NCI-H82 (cell line): ENCODE data around the gene RANBP17.

ENCODE experiments used
- DNase-seq: peaks from one replicate; lab custom pipeline; 2025; lab: John Stamatoyannopoulos, UW

The RANBP17 gene

GRCh38 chr5:171316258-171317121, 454.7 kb downstream of the RANBP17 start:
- DNase-seq, result no peak

- peak; percentile 6 for DNase-seq
Measured at GRCh38 chr5:171317230-171317629, 455.4 kb downstream of the RANBP17 start.

GRCh38 chr5:171318026-171318425, 456.2 kb downstream of the RANBP17 start:
- DNase-seq, result no peak

DNA sequence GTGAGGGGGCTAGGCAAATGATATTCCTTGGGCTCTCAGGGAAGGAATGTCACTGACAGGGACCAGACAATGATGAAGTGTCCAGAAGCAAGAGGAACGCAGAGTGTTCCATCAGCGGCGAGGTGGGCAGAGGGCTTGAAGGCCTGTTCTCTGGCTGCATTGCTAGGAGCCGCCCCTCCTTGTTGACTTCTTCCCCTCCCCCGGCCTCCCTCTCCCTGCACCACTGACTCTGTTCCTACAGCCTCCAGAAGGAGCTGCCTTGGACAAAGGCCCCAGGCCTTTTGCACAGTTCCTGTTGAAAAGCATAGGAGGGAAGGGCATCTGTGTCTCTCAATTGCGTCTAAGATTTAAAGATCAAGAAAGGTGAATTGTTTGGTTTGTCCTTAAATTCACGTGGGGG, 459.6 kb downstream of the RANBP17 start:
- DNase-seq, result no peak

- no peak for DNase-seq
Measured at GRCh38 chr5:171322527-171322926, 460.7 kb downstream of the RANBP17 start.

- DNase-seq, result no peak
Measured at GRCh38 chr5:171323007-171323406, 461.2 kb downstream of the RANBP17 start.

DNA sequence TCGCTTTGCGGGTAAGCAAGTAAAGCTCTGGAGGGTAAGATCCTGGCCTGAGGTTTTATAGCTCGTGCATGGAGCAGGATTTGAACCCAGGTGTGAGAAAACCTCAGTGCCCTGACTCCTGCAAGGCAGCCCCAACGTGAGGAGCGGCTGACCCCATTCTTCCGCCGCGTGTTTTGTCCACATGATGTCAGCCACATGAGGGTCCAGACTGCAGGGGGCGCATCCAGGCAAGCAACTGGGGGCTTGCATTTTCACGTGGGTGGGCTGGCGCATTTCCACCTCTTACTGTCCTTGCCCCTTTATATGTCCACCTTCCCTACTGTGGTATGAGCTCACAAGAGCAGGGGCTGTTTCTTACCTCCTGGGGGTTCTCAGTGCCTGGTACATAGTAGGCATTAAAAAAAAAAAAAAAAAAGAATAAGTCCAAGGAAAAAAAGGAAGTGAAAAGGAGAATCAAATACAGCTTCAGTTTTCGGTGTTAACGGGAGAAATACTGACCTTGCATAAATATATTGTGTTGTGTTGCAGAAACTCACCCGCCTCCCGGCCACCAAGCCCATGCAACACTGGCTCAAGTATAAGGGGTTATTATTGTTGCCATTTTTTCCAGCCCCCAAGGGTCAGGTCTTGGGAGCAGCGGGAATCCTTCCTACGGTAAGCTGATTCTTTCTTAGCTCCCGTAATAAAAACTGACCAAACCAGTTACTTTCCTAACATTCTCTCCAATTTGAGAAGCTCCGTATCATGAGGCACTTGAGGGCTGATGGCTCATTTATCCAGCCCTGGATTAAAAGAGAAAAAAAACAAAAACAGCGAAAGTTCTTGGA, 462.2 kb downstream of the RANBP17 start:
- DNase-seq, result no peak

GRCh38 chr5:171330021-171330420, 468.2 kb downstream of the RANBP17 start:
- no peak for DNase-seq

- DNase-seq, result no peak
Measured at GRCh38 chr5:171335616-171336015, 473.8 kb downstream of the RANBP17 start.

DNA sequence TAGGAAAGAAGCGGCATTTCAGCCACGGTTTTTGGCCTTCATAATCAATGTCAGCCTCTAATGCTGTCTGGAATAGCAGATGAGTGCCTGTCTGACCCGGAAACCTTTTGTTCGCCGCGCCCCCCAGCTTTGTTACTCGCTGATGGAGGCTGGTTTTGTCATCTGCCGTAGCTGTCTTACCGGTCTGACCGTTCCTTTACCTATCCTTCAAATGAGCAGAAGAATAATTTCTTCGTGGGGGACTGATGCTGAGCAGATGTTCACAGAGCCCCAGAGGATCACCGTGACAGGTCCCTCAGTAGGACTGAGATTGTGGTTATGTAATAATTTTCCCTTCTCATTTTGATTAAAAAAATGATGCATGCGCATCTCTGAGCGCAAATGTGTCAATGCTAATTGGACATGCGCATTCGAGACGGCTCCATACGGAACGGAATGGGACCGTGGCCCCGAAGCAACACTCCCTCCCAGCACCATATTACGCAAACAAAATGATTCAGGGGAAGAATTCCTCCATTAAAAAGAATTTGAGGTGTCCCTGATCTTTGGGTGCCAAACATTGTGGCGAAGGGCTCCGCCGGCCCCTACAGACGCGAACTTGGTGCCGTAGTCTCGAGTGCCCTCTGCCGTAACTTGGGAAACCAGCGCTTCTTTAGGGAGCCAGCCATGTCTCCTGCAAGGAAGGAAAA, 474.8 kb downstream of the RANBP17 start:
- DNase-seq, result peak; percentile 45

DNA sequence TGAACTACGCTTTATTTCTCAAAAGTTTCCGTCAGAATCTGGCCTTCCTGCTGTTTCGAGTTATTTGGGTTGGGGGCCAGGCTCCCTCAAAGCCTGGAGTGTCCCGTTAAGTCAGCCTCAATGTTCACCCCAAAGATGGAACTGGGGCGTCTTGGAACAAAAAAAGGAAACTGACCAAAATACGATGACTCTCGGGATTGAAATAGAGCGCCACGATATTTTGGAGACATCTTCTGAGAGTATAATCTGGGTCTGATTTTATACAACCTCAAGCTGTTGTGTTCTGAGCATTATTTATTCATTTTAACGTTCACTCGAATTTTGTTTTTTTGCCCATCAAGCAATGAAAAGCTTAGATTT, 475.4 kb downstream of the RANBP17 start:
- DNase-seq, result no peak

DNA sequence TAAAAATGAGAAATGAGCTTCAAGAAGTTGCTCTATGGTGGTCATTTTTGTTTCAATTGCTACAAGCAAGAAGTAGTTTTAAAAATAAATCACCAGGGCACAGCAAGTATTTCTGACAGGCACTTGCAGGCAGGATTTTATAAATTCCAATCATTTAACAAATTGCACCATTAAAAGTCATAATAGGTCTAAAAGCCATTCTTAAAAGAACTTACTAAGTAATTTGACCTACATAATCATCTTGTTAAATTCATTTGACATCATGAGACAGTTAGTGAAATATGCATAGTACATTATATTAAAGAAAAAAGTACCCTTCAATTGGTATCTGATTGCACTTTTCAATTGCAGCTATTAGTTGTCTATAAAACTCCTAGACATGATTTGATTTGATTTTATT, 478.2 kb downstream of the RANBP17 start:
- no peak for DNase-seq

GRCh38 chr5:171340491-171340890, 478.7 kb downstream of the RANBP17 start:
- no peak for DNase-seq

DNA sequence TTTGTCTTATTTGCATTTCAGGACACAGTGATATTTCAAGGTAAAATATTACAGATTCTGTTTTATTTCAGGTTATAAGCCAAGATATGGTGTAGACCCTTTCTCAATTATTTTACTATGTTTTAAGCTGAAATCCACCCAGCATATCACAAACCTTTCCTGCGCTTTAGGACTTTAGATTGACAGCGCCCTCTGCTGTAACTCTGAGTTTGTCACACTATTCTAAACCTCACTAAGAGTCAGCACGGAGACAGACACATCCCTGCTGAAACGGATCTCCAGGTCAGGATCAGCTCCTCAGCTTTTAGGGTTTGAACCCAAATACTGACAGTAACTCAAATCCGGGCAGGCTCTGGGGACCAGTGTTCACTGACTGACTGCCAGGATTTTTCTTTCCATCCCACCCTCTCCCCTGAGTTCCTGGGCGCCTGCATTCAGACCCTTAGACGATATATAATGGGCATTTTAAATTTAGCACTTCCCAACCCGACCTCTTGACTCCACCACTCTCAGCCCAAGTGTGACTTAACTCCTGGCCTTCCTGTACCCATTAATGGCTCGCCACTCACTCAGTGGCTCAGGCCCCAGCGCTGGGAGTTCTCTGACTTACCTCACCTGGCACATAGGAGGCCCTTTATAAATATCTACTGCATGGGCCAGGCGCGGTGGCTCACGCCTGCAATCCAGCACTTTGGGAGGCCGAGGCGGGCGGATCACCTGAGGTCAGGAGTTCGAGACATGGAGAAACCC, 480.7 kb downstream of the RANBP17 start:
- peak; percentile 69 for DNase-seq

DNA sequence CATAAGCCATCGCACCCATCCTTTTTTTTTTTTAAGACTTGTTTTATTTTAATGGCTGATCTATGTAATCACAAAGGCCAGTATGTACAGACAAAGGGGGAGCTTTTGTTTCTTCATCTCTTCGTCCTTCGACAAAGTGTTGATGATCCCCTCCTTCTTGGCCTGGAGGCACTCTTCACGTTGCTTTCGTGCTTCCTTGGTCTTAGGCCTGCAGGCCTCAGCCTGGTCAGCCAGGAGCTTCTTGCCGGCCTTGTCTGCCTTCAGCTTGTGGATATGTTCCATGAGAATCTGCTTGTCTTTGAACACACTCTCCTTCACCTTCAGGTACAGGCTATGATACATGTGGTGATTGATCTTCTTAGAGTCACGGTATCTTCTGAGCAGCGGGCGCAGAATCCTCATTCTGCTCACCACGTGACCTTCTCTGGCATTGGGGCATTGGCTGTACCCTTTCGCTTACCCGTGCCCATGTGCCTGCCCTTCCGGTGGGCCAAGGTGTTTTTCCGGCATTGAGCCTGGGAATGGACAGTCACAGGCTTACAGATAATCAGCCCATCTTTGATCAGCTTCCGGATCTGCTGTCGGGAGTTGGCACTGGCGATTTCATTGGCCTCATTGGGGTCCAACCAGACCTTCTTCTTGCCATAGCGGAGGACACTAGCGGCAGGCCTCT, 483.3 kb downstream of the RANBP17 start:
- DNase-seq, result no peak
